ENCODE measurements around the gene SLC66A1.
"Not testable (repeated sequence)": the region's sequence is repeated elsewhere in the genome, so short reads cannot be mapped to it uniquely, and the experiment has no call there.

The SLC66A1 gene

GRCh38 chr1:19311931-19312781, at the start of gene SLC66A1, which contains the start of gene AKR7A2:
Gene SLC66A1 (plus strand): TSS chr1:19312326. CDS start chr1:19317678, 5,352 bp downstream.
Gene AKR7A2 (minus strand): TSS chr1:19312144. CDS start chr1:19312124, 20 bp downstream.
- in situ Hi-C loops (cut with HindIII; ENCODE audit: low sequenced_read_pairs): no loop called here

GRCh38 chr1:19262744-19263143, 49.4 kb upstream of the SLC66A1 start:
- in situ Hi-C loops (cut with HindIII; ENCODE audit: low sequenced_read_pairs): no loop called here

GRCh38 chr1:19268445-19268844, 43.7 kb upstream of the SLC66A1 start:
- in situ Hi-C loops (cut with HindIII; ENCODE audit: low sequenced_read_pairs): no loop called here

DNA sequence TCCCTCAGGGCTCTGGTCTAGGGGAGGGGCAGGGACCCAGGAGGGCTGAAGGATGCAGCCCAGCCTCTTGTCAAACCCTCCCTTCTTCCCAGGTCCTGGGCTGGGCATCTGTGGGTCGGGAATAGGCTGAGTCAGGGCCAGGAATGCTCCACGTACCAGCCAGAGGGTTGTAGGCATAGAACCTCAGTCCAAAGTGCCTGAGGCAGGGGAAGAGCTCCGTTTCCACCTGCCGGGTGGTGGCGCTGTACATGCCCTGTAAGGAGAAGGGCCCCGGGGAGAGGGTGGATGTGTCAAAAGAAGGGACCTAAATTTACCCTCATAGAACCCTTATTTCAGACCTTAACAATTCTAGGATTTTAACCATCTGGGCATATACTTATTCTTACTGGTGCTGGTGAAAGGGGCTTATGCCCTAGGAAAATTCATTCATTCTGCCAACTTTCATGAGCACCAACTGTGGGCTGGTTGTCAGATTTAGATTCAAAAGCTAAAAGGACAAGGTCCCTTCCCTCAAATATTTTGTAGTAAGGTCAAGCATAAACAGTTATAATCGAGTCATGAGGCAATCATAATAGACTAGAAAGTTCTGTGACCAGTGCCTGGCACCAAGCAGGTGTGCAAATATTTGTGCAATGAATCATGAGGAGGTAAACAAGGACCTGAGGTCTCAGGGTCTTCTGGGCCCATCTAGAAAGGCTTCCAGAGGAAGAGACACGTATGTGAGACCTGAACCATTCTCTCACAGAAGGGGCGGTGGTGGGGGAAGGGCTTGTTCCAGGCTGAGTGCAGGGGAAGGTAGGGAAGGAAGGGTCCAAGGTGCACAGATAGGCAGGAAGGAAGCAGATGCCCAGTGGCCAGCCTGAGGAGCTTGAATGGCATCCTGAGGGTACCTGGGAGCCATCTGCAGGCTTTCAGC, 42.4 kb upstream of the SLC66A1 start:
- in situ Hi-C loops (cut with HindIII; ENCODE audit: low sequenced_read_pairs): loop anchor here (10.0 kb wide), 1 partner anchor 75 kb away; no protein-coding TSS in a partner anchor

DNA sequence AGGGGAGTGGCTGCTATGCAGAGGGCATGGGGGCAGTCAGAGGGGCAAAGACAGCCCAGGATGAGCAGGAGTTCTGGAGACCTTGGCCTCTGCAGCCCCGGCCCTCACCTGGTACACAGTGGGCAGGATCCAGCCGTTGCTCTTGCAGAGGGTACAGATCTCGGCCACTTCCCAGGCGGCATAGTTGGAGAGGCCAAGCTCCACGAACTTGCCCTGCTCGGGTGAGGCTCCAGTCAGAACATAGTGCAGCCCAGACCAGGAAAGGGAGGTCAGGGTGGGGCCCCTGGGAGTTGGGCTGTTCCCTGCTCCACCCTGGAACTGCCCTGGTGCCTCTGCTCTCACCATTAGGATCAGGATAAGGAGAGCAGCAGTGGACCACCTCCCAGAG, 41.8 kb upstream of the SLC66A1 start:
- in situ Hi-C loops (cut with HindIII; ENCODE audit: low sequenced_read_pairs): loop anchor here (10.0 kb wide), 1 partner anchor 74 kb away; no protein-coding TSS in a partner anchor

GRCh38 chr1:19272064-19272463, 40.1 kb upstream of the SLC66A1 start:
- in situ Hi-C loops (cut with HindIII; ENCODE audit: low sequenced_read_pairs): loop anchor here (10.0 kb wide), 1 partner anchor 73 kb away; no protein-coding TSS in a partner anchor

DNA sequence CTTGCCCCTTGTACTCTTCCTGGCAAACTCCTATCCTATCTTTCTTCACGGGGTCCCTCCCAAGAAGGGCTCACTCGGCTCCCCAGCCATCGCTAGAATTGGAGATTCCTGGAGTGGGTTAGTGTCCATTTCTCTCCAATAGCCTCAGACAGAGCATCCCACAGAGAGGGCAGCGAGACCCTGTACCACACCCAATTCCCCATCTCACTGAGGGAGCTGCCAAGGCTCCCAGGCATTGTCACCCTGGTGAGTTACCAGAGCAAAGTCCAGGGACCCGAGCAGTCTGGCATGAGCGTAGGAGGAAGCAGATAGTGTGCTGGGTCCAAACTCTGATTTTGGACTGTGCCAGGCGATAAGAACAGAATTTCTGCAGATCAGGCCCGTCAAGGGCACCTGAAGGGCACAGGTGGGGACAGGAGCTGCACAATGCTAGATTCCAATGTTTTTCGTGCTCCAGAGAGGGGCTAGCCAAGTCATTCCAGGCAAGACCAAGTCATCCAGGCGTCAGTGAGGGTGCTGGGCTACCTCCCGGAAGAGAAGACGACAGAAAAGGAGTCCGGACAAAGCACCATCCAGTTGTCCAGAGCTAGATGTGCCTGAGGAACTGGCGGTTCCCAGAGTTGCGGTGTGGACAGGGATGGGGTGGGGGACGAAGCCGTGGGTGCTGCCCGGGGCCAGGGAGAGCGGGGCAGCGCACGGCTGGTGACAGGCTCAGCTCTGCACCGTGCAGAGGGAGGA, 38.9 kb upstream of the SLC66A1 start:
- in situ Hi-C loops (cut with HindIII; ENCODE audit: low sequenced_read_pairs): loop anchor here (10.0 kb wide), 1 partner anchor 72 kb away; no protein-coding TSS in a partner anchor

DNA sequence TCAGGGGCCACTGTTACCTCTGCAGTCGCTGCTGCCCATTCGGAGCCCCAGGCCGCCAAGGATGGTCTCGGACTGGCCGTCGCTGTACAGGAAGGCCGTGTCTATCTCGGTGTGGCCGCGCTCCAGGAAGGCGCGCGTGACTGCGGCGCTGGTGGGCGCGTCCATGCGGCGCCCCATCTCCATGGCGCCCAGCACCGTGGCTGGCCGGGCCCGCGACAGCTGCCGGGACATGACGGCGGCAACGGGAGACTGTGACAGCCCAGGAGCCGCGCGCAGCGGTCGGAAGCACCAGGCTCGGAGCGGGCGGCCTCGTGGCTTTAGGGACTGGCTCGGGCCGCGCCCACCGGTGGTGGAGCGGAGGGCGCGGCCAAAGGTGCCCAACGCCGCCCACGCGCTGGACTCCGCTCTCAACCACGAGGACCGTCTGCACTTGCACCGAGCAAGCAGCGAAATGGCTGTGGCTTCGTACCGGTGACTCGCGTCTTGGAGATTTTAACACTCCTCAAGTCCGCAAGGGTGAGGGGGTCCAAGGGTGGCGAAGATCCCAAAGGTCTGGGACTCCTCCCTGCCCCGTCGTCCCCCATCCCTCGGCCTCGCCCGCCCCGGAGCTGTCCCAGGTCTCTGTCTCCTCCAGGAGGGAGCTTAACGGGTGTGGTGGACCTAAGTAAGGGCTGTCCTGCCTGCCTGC, 38.1 kb upstream of the SLC66A1 start:
- in situ Hi-C loops (cut with HindIII; ENCODE audit: low sequenced_read_pairs): loop anchor here (10.0 kb wide), 1 partner anchor 71 kb away; no protein-coding TSS in a partner anchor

- in situ Hi-C loops (cut with HindIII; ENCODE audit: low sequenced_read_pairs): loop anchor here (10.0 kb wide), 1 partner anchor 70 kb away; no protein-coding TSS in a partner anchor
These were observed 37.5 kb upstream of the SLC66A1 start for GRCh38 chr1:19274636-19275035.

DNA sequence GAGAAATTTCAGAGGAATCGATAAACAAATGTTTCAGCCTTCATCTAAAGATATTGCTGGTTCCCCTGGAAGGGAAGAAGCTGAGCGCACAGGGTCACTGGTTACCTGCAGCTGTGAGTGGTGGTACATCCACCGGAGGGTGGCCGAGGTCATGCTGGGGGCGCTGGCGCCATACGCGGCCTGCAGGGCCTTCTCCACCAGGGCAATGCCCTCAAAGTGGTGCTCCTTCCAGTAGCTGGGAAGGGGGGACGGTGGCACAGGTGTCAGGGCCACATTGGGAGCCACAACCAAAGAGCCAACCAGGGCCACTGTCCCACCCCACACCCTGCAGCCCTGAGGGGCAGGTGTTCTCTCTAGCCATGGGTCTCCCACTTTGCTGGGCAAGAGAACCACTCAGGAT, 28.2 kb upstream of the SLC66A1 start:
- in situ Hi-C loops (cut with HindIII; ENCODE audit: low sequenced_read_pairs): no loop called here

DNA sequence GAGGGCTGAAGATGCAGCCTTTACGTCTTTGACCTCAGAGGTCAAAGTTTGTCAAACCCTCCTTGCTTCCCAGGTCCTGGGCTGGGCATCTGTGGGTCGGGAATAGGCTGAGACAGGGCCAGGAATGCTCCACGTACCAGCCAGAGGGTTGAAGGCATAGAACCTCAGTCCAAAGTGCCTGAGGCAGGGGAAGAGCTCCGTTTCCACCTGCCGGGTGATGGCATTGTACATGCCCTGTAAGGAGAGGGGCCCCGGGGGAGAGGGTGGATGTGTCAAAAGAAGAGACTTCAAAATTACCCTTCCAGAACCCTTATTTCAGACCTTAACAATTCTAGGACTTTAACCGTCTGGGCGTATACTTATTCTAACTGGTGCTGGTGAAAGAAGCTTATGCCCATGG, 27.2 kb upstream of the SLC66A1 start:
- in situ Hi-C loops (cut with HindIII; ENCODE audit: low sequenced_read_pairs): no loop called here

- in situ Hi-C loops (cut with HindIII; ENCODE audit: low sequenced_read_pairs): not testable (repeated sequence)
These were observed 26.8 kb upstream of the SLC66A1 start for GRCh38 chr1:19285366-19285765.

DNA sequence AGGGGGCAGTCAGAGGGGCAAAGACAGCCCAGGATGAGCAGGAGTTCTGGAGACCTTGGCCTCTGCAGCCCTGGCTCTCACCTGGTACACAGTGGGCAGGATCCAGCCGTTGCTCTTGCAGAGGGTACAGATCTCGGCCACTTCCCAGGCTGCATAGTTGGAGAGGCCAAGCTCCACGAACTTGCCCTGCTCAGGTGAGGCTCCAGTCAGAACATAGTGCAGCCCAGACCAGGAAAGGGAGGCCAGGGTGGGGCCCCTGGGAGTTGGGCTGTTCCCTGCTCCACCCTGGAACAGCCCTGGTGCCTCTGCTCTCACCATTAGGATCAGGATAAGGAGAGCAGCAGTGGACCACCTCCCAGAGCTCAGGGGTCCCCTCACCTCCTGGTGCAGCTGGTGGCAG, 26.3 kb upstream of the SLC66A1 start:
- in situ Hi-C loops (cut with HindIII; ENCODE audit: low sequenced_read_pairs): not testable (repeated sequence)

DNA sequence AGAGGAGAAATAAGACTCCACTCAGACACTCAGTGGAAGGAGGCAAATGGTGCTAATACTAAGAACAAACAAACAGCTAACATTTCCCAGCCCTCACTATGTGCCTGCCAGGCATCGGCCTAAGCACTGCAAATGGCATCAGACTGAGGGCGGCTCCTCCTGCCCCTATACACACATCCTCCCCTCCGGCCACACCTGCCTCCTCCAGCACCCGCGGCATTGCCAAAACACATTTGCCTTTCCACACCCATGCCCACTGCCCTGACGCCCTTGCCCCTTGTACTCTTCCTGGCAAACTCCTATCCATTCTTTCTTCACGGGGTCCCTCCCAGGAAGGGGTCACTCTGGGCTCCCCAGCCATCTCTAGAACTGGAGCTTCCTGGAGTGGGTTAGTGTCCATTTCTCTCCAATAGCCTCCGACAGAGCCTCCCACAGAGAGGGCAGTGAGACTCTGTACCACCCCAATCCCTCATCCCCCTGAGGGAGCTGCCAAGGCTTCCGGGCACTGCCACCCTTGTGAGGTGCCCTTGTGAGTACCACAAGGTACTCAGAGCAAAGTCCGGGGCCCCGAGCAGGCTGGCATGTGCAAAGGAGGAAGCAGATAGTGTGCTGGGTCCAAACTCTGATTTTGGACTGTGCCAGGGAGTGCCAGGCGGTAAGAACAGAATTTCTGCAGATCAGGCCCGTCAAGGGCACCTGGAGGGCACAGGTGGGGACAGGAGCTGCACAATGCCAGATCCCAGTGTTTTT, 24.5 kb upstream of the SLC66A1 start:
- in situ Hi-C loops (cut with HindIII; ENCODE audit: low sequenced_read_pairs): no loop called here

GRCh38 chr1:19288324-19289241, 23.5 kb upstream of the SLC66A1 start, which contains the start of gene AKR7A3:
Gene AKR7A3 (minus strand): TSS chr1:19288770. CDS start chr1:19288709, 61 bp downstream.
- in situ Hi-C loops (cut with HindIII; ENCODE audit: low sequenced_read_pairs): not testable (repeated sequence)

GRCh38 chr1:19289244-19289643, 22.9 kb upstream of the SLC66A1 start:
- in situ Hi-C loops (cut with HindIII; ENCODE audit: low sequenced_read_pairs): no loop called here

DNA sequence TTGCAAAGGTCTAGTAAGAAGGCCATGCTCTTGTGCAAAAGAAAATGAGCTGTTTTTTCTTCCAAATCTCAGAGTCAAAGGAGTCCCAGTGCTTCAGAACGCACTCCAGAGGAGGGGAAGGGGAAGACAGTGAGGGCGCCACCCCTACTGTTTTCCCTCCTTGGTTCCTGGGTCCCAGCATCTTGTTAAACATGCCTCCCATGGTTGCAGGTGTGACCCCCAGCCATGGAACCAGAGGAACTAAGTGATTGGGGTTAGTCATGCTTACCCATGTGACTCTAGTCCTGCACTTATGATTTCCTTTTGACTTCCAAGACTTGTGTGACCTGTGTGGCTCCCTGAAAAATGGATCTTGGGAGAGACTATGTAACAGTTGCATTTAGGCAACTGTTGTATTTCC, 17.5 kb upstream of the SLC66A1 start:
- in situ Hi-C loops (cut with HindIII; ENCODE audit: low sequenced_read_pairs): no loop called here

DNA sequence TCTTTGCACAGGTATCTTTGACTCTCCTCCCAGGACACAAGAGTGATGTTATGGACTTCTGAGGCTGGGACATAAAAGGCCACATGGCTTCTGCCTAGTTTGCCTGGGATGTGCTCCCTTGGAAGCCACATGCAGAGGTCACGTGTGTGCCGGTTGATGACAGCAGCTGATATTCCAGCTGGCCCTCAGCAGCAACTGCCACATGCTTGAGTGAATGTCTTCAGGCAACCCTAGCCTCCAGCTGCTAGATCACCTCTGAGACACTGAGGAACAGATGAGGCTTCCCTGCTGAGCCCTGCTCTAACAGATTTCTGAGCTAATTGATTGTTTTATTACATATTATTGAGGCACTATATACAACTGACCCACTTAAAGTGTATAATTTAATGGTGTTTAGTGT, 11.9 kb upstream of the SLC66A1 start:
- in situ Hi-C loops (cut with HindIII; ENCODE audit: low sequenced_read_pairs): no loop called here
